A549 (cell line): Measurements from ENCODE around the gene KRTAP19-6. TPM values are rescaled to one million over a fixed set of nuclear protein-coding genes. Genes with fewer than 3 reads are reported as not detected.

Source experiments
- ATAC-seq, 2 experiments: fragments of 200-7000 bp in 1 of 2; fragments of >200 bp in 1 of 2; cut with Nextera tagmentation in 1 of 2; cut with Tn5 transposase in 1 of 2; 3 replicates each; pipeline versions ENCODE4 v1.8.0 to v1.9.1; 2018 to 2020; ENCODE audit warnings: mild to moderate bottlenecking in 1 of 2, moderate library complexity in 1 of 2
- CTCF ChIA-PET: fragments of 300-600 bp; sonication (Branson Sonifier 250); formaldehyde crosslinking; extraction: SDS; loops from one replicate; lab custom pipeline; 2021; ENCODE audit warnings: antibody characterized with exemption, inconsistent platforms; lab: Yijun Ruan, JAX
- POLR2A ChIA-PET: fragments of 350-600 bp; formaldehyde crosslinking; extraction: SDS; loops from one replicate; lab custom pipeline; 2021; ENCODE audit warnings: antibody characterized with exemption, inconsistent platforms; lab: Yijun Ruan, JAX
- DNase-seq, 2 experiments: peaks; one replicate each; pipeline versions ENCODE4 v3.0.0 to v3.0.0-alpha.2; 2011 to 2016; ENCODE audit warnings: low read depth in 1 of 2, low spot score in 1 of 2
- FAIRE-seq: peaks from 2 replicates; lab custom pipeline; 2011; peaks lifted over from hg19 to GRCh38; lab: Jason Lieb, UNC
- H3K27ac ChIP-seq, 2 experiments: fragments of >200 bp; sonication (Bioruptor Twin); formaldehyde crosslinking; 3 replicates each; pipeline ENCODE4 v1.5.1; 2016 to 2017
- H3K4me1 ChIP-seq: fragments of >200 bp; sonication (Bioruptor Twin); formaldehyde crosslinking; 3 replicates; pipeline ENCODE4 v1.6.1; 2016
- H3K4me2 ChIP-seq: fragments of >200 bp; sonication (Bioruptor Twin); formaldehyde crosslinking; 3 replicates; pipeline ENCODE4 v1.6.1; 2016
- H3K4me3 ChIP-seq: fragments of >200 bp; sonication (Bioruptor Twin); formaldehyde crosslinking; 3 replicates; pipeline ENCODE4 v1.5.1; 2016
- H3K9me3 ChIP-seq: fragments of >200 bp; sonication (Bioruptor Twin); formaldehyde crosslinking; 3 replicates; pipeline ENCODE4 v1.6.1; 2016
- BHLHE40 ChIP-seq: IDR thresholded peaks from 2 replicates; pipeline ENCODE4 v1.6.1; 2012; ENCODE audit warnings: low read depth, low read length, inconsistent platforms
- CBX8 ChIP-seq: fragments of 200-600 bp; sonication (generic); IDR thresholded peaks from 2 replicates; pipeline ENCODE4 v1.6.1; 2016
- CHD2 ChIP-seq: fragments of 150-350 bp; IDR thresholded peaks from 2 replicates; pipeline ENCODE4 v1.6.1; 2014; ENCODE audit warnings: low read length; ENCODE audit not compliant: partially characterized antibody
- CHD4 ChIP-seq: fragments of 200-600 bp; sonication (generic); IDR thresholded peaks from 2 replicates; pipeline ENCODE4 v1.6.1; 2016; ENCODE audit warnings: antibody characterized with exemption, mild to moderate bottlenecking, borderline replicate concordance
- EHF ChIP-seq: fragments of 250-450 bp; sonication (Bioruptor Pico); IDR thresholded peaks from 2 replicates; pipeline ENCODE4 v1.5.0; 2020; ENCODE audit warnings: mild to moderate bottlenecking
- EHMT2 ChIP-seq: fragments of 200-600 bp; sonication (generic); IDR thresholded peaks from 2 replicates; pipeline ENCODE4 v1.6.1; 2016; ENCODE audit warnings: antibody characterized with exemption, low read depth, mild to moderate bottlenecking, moderate library complexity
- EP300 ChIP-seq, 2 experiments: fragments of >200 bp; sonication (Bioruptor Twin); formaldehyde crosslinking; IDR thresholded peaks; 2 replicates in 1 of 2; 3 replicates in 1 of 2; pipeline ENCODE4 v1.6.1; 2016 to 2017
- FOSL2 ChIP-seq, 2 experiments: fragments of 450-650 bp in 1 of 2; fragments of >200 bp in 1 of 2; sonication (Bioruptor Twin) in 1 of 2; formaldehyde crosslinking; IDR thresholded peaks; 2 replicates each; pipeline versions ENCODE4 v1.5.0 to v1.6.1; 2016 to 2020; ENCODE audit warnings: mild to moderate bottlenecking in 1 of 2, moderate library complexity in 1 of 2
- GATA3 ChIP-seq: IDR thresholded peaks from 2 replicates; pipeline ENCODE4 v1.6.1; 2012; ENCODE audit warnings: borderline replicate concordance
- HDAC2 ChIP-seq: fragments of 200-600 bp; sonication (generic); IDR thresholded peaks from 2 replicates; pipeline ENCODE4 v1.6.1; 2016
- HEYL ChIP-seq: fragments of 250-450 bp; sonication (Bioruptor Pico); IDR thresholded peaks from 2 replicates; pipeline ENCODE4 v1.8.0; 2021; ENCODE audit warnings: mild to moderate bottlenecking, moderate library complexity
- HOXA7 ChIP-seq: fragments of 250-450 bp; sonication (Bioruptor Pico); IDR thresholded peaks from 2 replicates; pipeline ENCODE4 v1.5.0; 2020; ENCODE audit warnings: mild to moderate bottlenecking, moderate library complexity
- JUNB ChIP-seq: fragments of >200 bp; sonication (Bioruptor Twin); formaldehyde crosslinking; IDR thresholded peaks from 2 replicates; pipeline ENCODE4 v1.6.1; 2016
- KDM1A ChIP-seq: fragments of 200-600 bp; sonication (generic); IDR thresholded peaks from 2 replicates; pipeline ENCODE4 v1.6.1; 2016; ENCODE audit warnings: low read depth, mild to moderate bottlenecking
- NR3C1 ChIP-seq: fragments of >200 bp; sonication (Bioruptor Twin); formaldehyde crosslinking; IDR thresholded peaks from 3 replicates; pipeline ENCODE4 v1.6.1; 2017
- POLR2A ChIP-seq: IDR thresholded peaks from 2 replicates; pipeline ENCODE4 v1.6.1; 2012; ENCODE audit warnings: mild to moderate bottlenecking, low read length
- POLR2AphosphoS2 ChIP-seq: conservative IDR thresholded peaks from 2 replicates; pipeline ENCODE4 v1.6.1; 2012; ENCODE audit warnings: low read length, improper control_type of control experiment, inconsistent platforms
- RAD21 ChIP-seq, 2 experiments: fragments of >200 bp in 1 of 2; sonication (Bioruptor Twin) in 1 of 2; formaldehyde crosslinking in 1 of 2; IDR thresholded peaks in 1 of 2; conservative IDR thresholded peaks in 1 of 2; 2 replicates in 1 of 2; 3 replicates in 1 of 2; pipeline ENCODE4 v1.6.1; 2012 to 2018; ENCODE audit warnings: inconsistent platforms in 1 of 2
- RCOR1 ChIP-seq: fragments of 150-350 bp; IDR thresholded peaks from 2 replicates; pipeline ENCODE4 v1.6.1; 2014; ENCODE audit warnings: antibody characterized with exemption, low read length, low read depth
- RFX5 ChIP-seq: fragments of 450-650 bp; IDR thresholded peaks from 2 replicates; pipeline ENCODE4 v1.7.1; 2014; ENCODE audit warnings: antibody characterized with exemption, mild to moderate bottlenecking, moderate library complexity
- TFCP2L1 ChIP-seq: fragments of 250-450 bp; sonication (Bioruptor Pico); IDR thresholded peaks from 2 replicates; pipeline ENCODE4 v1.5.0; 2021; ENCODE audit warnings: mild to moderate bottlenecking
- ZC3H11A ChIP-seq: fragments of 450-650 bp; IDR thresholded peaks from 2 replicates; pipeline ENCODE4 v1.6.1; 2014; ENCODE audit warnings: antibody characterized with exemption, mild to moderate bottlenecking
- ZFP36 ChIP-seq: fragments of 450-650 bp; IDR thresholded peaks from 2 replicates; pipeline ENCODE4 v1.6.1; 2014; ENCODE audit warnings: borderline replicate concordance; ENCODE audit not compliant: partially characterized antibody
- ZNF302 ChIP-seq: fragments of 250-450 bp; sonication (Bioruptor Pico); IDR thresholded peaks from 2 replicates; pipeline ENCODE4 v1.9.0; 2021; ENCODE audit warnings: inconsistent platforms, mild to moderate bottlenecking, moderate library complexity
- WGBS: methylation state at CpG from one replicate; pipeline ENCODE4 v1.1.6; 2017; ENCODE audit errors: missing lambda C conversion rate; 5-methylcytosine and 5-hydroxymethylcytosine counted together
- polyA plus RNA-seq, 4 experiments: library from polyadenylated mRNA; depleted of rRNA in 3 of 4; stranded (reverse); fragments of >200 nt; fragmentation: RNase III in 1 of 4; extraction: RNeasy Plus Mini Kit Qiagen cat#74134 plus additional on column Dnase treatment in 1 of 4; gene quantifications; 2 replicates in 3 of 4; 3 replicates in 1 of 4; pipeline ENCODE4 v1.2.3, GENCODE V29; 2011 to 2017
- TF ChIP-seq, protein P1 (sequence below): fragments of >200 bp; sonication (Bioruptor Twin); formaldehyde crosslinking; IDR thresholded peaks from 3 replicates; pipeline ENCODE4 v1.6.1; 2016
- TF ChIP-seq, protein P2 (sequence below): fragments of 200-600 bp; sonication (generic); IDR thresholded peaks from 2 replicates; pipeline ENCODE4 v1.6.1; 2016; ENCODE audit warnings: antibody characterized with exemption, mild to moderate bottlenecking, moderate library complexity

KRTAP19-6 gene
- polyA plus RNA-seq, 2 of the 4 experiments (the other 2 are of a cell fraction): not detected

DNA sequence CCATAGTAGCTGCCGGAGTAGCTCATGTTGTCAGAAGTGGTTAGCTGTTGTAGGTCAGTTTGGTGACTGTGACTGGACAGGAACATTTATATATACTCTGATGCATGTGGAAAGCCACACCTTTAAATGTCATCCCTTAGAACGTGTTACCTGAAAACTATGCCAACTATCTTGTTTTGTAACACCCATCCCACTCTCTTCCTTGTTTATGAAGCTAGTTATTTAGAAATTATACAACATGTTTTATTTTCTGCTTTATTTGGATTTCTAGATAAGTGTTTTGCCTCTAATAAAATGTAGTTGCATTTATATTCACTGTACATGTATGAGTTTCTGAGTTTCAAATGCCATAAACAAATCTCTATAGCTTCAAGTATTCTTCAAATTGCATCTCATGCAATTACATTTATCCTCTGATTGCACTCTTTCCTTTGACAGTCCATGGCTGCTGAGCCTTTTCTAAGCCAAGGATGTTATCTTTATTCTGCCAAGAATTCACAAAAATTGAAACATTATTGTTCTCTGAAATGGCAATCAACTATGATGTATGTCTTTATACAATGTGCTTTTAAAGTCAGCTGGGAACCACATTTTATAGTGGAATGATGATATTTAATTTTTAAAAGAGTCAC, 19.7 kb upstream of the KRTAP19-6 start, which contains the start of gene KRTAP19-7:
KRTAP19-7 (minus strand) TSS at position 51 of the 632 bp plus-strand sequence; CDS start at position 26, 25 bp downstream.
- Histone ChIP-seq H3K9me3 (no peaks in the 10 kb centered on the region), H3K4me2 (no peak within 1 kb of the TSS), H3K4me3 (no peak within 1 kb of the TSS), H3K4me1 (no peaks in the 10 kb centered on the region), H3K27ac (no peak within 1 kb of the TSS)
- FAIRE-seq (no peak), ATAC-seq (no peak), DNase-seq (no peak)
- TF ChIP-seq CHD2: no peak
- no peak for TF ChIP-seq EHMT2
- TF ChIP-seq RFX5: no peak
- TF ChIP-seq BHLHE40: no peak
- no peak for TF ChIP-seq FOSL2 (IDR thresholded peaks at IDR 0.05)
- TF ChIP-seq FOSL2 (CRISPR knock-in tag; IDR thresholded peaks at IDR 0.05): no peak
- TF ChIP-seq HDAC2: no peak
- TF ChIP-seq HOXA7: no peak
- no peak for TF ChIP-seq RCOR1
- WGBS: 0% methylated on average over 2 of the region's 2 CpGs
- CTCF ChIA-PET: no interaction called here
- POLR2A ChIA-PET: no interaction called here

DNA sequence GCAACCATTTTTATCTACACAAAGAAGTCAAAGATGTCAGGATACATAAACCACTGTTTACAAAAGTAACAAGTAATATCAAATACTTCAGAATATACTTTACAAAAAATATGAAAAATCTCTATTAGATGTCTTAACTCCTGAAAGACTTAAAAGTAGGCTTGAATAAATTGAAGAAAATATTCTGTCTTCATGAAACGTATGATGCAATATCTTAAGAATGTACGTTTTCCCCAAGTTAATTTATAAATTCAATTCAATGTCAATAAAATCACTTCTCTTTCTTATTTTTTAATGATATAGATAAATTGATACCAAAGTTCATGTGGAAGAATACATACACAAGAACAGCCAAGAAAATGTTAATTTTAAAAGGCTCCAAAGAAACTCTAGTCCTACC, 13.4 kb upstream of the KRTAP19-6 start:
- Histone ChIP-seq H3K4me1 (no peaks in the 10 kb centered on the region), H3K9me3 (no peaks in the 10 kb centered on the region), H3K4me2 (no peak overlapping the region), H3K27ac (no peak overlapping the region), H3K4me3 (no peak overlapping the region)
- FAIRE-seq (no peak), ATAC-seq (no peak), DNase-seq (no peak)
- ChIA-PET POLR2A (no interaction called here), CTCF (no interaction called here)
- 2% methylated on average over 2 of the region's 2 CpGs for WGBS
- TF ChIP-seq ZFP36 (no peak), BHLHE40 (no peak), ZC3H11A (no peak), TFCP2L1 (CRISPR knock-in tag) (no peak), EHF (no peak), CHD2 (no peak)

DNA sequence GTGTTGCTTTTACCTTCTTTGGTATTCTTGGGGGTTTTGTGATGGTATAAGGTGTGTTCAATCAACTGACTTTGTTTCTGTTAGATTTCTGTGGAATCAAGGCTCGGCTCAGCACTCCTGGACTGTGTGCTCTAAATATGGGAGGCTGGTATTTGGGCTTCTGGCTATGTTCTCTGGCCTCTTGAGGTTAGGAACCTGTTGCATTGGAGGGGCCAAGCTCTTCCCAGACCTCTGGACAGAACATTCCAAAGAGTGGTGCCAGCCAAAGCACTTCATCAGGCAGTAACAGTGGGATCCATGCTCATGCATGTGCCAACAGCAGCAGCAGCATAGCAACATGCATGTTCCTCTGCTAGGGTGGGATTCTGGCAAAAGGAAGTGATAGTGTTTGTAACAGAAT, 11.1 kb upstream of the KRTAP19-6 start:
- TF ChIP-seq GATA3 (no peak), HEYL (CRISPR knock-in tag) (no peak), RAD21 (conservative IDR thresholded peaks at IDR 0.05 in 1 of 2, IDR thresholded peaks at IDR 0.05 in 1 of 2) (no peak), ZNF302 (CRISPR knock-in tag) (no peak), EP300 (IDR thresholded peaks at IDR 0.05) (no peak), KDM1A (no peak), NR3C1 (no peak), CBX8 (no peak), CHD2 (no peak), JUNB (no peak), EHMT2 (no peak), POLR2A (no peak), POLR2AphosphoS2 (no peak), CHD4 (no peak)
- TF ChIP-seq, protein P1, sequence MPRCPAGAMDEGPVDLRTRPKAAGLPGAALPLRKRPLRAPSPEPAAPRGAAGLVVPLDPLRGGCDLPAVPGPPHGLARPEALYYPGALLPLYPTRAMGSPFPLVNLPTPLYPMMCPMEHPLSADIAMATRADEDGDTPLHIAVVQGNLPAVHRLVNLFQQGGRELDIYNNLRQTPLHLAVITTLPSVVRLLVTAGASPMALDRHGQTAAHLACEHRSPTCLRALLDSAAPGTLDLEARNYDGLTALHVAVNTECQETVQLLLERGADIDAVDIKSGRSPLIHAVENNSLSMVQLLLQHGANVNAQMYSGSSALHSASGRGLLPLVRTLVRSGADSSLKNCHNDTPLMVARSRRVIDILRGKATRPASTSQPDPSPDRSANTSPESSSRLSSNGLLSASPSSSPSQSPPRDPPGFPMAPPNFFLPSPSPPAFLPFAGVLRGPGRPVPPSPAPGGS: no peak
- TF ChIP-seq, protein P2, sequence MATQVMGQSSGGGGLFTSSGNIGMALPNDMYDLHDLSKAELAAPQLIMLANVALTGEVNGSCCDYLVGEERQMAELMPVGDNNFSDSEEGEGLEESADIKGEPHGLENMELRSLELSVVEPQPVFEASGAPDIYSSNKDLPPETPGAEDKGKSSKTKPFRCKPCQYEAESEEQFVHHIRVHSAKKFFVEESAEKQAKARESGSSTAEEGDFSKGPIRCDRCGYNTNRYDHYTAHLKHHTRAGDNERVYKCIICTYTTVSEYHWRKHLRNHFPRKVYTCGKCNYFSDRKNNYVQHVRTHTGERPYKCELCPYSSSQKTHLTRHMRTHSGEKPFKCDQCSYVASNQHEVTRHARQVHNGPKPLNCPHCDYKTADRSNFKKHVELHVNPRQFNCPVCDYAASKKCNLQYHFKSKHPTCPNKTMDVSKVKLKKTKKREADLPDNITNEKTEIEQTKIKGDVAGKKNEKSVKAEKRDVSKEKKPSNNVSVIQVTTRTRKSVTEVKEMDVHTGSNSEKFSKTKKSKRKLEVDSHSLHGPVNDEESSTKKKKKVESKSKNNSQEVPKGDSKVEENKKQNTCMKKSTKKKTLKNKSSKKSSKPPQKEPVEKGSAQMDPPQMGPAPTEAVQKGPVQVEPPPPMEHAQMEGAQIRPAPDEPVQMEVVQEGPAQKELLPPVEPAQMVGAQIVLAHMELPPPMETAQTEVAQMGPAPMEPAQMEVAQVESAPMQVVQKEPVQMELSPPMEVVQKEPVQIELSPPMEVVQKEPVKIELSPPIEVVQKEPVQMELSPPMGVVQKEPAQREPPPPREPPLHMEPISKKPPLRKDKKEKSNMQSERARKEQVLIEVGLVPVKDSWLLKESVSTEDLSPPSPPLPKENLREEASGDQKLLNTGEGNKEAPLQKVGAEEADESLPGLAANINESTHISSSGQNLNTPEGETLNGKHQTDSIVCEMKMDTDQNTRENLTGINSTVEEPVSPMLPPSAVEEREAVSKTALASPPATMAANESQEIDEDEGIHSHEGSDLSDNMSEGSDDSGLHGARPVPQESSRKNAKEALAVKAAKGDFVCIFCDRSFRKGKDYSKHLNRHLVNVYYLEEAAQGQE: no peak
- TF ChIP-seq, all 56 proteins: peak for 0
- CTCF ChIA-PET: no interaction called here
- Histone ChIP-seq H3K4me3 (no peak overlapping the region), H3K27ac (no peak overlapping the region), H3K4me2 (no peak overlapping the region), H3K9me3 (no peaks in the 10 kb centered on the region), H3K4me1 (no peaks in the 10 kb centered on the region)
- WGBS: 0% methylated on average over 1 of the region's 1 CpG
- ATAC-seq (no peak), FAIRE-seq (no peak), DNase-seq (no peak)
- POLR2A ChIA-PET: no interaction called here
